Measurements from ENCODE around the gene PLK3.
A peak's percentile ranks its signal among the peaks of the same experiment; 100 is the strongest.
"Not testable (repeated sequence)": the region's sequence is repeated elsewhere in the genome, so short reads cannot be mapped to it uniquely, and the experiment has no call there.

Gene PLK3

DNA sequence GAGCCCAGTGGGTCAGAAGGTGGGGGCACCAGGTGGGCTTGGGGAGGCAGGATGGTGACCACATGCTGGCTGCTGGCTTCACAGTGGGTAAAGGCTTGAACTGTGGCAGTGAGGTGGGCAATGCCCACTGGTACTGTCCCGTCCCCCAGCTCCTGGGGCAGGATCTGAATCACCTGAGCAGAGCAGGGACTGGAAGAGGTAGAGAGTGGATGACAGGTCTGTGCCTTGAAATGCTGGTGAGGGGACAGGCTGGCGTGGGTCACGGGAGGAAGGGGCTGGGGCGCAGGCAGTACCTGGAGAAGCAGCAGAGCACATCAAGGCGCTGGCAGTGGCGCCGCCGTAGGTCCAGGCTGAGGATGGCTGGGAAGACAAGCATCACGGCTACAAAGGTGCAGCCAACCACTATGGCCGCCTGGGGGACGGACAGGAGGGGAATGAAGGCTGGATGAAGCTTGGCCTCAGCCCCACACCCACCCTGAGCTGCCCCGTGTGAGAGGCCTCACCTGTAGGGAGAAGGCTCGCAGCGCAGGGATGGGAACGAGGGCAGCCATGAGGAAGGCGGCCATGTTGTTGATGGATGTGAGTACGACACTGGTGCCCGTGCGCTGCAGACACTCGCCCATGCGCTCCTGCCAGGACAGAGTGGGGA lies 27.9 kb downstream of the PLK3 start:
- no peak for DNase-seq (ENCODE audit: low spot score)

GRCh38 chr1:44828841-44829440 lies 28.8 kb downstream of the PLK3 start:
- no peak for DNase-seq (ENCODE audit: low spot score)

DNA sequence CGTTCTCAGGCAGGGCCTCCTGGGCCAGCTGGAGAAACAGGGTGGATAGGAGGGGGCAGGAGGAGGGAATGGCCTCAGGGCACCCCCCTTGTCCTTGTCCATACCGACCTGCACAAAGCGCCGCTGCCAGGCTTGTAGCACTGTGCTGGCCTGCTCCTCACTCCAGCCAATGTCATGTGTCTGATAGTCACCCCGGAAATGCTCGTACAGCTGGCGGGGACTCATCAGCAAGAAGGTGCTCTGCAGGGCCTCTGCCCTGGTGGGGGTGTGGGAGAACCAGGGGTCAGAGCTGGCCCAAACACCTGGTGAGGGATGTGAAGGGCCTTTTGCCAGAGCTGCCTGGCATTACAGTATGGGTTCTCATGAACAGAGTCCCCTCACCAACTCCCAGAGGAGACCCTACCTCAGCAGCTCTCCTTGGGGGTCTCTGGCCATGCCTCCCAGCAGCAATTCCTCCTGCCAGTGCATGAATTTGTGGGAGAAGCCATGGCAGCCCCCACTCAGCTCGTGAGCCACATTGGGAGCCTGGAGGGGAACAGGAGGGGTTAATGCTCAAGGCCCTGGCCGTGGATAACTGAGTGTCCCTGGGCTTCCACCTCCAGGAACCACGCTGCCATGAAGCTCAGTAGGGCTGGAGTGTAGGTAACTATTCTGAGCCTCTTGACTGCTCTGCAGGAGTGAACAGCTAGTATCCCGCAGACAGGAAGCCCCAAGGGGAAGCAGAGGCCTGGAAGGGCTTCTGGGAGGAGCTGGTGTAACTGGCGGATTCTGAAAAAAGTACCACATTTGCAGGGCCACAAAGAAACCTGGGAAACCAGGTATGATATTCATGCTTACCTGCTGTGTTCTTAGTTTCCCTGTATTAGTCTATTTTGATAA lies 29.6 kb downstream of the PLK3 start:
- DNase-seq (ENCODE audit: low spot score), result no peak

GRCh38 chr1:44830900-44831304 lies 30.7 kb downstream of the PLK3 start:
- no peak for DNase-seq (ENCODE audit: low spot score)

DNA sequence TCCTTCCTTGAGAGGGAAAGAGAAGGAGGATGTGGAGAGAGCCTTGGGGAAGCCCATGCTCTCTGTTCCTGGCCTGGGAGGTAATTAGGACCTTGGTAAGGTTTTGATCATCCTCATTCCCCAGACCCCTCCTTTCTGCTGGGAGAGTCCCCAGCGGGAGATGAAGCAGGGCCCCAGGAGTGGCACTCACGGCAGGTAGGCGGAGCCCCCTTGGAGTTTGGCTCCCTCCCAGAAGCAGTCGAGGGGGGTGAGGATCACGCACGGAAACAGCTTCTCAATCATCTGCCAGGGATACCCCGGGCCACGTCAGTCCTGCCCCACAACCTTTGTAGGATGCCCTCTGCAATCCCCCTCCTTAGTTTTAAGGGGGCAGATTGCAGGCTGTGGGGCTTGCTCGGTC lies 31.3 kb downstream of the PLK3 start:
- DNase-seq (ENCODE audit: low spot score), result no peak

- no peak for DNase-seq (ENCODE audit: low spot score)
Observed at GRCh38 chr1:44832056-44832705, 32.0 kb downstream of the PLK3 start.

DNA sequence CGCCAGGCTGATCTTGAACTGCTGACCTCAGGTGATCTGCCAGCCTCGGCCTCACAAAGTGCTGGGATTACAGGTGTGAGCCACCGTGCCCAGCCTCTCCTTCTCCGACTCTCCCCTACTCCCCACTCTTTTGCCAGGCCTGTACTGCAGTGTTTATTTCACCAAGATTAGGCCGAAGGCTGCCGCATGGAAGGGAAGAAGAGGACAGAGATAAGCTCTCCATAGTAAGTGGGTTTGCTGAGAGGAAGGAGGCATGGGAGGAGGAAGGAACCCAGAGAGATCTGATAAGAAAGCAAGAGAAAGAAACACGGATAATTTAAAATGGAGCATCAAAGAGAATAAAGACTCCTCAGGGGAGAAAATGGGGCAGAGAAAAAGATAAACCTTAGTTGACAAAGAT lies 34.2 kb downstream of the PLK3 start:
- DNase-seq (ENCODE audit: low spot score), result no peak

GRCh38 chr1:44835738-44836675 lies 35.8 kb downstream of the PLK3 start:
- peak; percentile 79 for DNase-seq (ENCODE audit: low spot score)

GRCh38 chr1:44838294-44838693 lies 38.1 kb downstream of the PLK3 start:
- not testable (repeated sequence) for DNase-seq (ENCODE audit: low spot score)

DNA sequence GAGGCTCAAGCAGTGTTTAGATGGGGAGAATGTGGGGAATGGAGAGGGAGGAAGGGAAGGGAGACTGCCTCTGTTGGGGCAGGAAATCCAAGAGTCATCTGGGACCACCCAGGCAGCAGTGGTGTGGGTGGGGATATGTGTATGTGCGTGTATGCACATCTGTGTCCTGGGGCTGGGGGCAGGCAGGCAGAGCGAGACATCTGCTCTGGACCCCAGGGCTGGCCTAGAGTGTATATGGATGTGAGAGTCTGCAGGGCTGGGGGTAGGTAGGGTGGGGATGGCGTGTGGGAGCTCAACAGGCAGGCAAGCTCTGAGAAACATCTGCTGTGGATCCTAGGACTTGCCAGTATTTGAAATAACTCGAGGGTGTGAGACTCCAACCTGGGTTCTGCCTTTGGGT lies 39.4 kb downstream of the PLK3 start:
- DNase-seq (ENCODE audit: low spot score), result no peak

GRCh38 chr1:44842486-44842861 lies 42.3 kb downstream of the PLK3 start:
- no peak for DNase-seq (ENCODE audit: low spot score)

- DNase-seq (ENCODE audit: low spot score), result peak; percentile 87
Observed at GRCh38 chr1:44842862-44843655, 42.9 kb downstream of the PLK3 start, which contains the start of gene PTCH2. TSS of gene PTCH2 (minus strand) at chr1:44843253. CDS start at chr1:44842932, 321 bp downstream.

- DNase-seq (ENCODE audit: low spot score), result no peak
Observed at GRCh38 chr1:44846985-44847384, 46.8 kb downstream of the PLK3 start.

DNA sequence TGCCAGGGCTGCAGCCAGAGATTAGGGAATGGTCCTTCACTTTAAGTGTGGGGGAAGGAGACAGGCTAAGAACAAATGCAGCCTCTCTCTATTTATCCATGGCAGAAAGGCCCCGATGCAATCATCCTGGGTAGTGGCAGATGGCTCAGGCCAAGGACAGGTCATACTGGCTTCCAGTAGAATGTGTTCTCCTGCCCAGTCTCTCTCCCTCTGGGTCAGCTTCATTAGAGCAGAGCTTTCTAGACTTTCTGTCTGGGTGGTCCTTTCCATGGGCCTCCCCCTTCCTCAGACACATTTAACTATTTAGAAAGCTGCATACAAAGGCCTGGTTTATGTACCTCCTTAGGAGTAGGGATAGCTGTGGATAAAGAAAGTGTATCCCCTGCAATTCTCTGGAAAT lies 47.7 kb downstream of the PLK3 start:
- DNase-seq (ENCODE audit: low spot score), result no peak

GRCh38 chr1:44848456-44849181 lies 48.4 kb downstream of the PLK3 start:
- no peak for DNase-seq (ENCODE audit: low spot score)

GRCh38 chr1:44849575-44850132 lies 49.5 kb downstream of the PLK3 start:
- DNase-seq (ENCODE audit: low spot score), result no peak

GRCh38 chr1:44851308-44851707 lies 51.1 kb downstream of the PLK3 start:
- no peak for DNase-seq (ENCODE audit: low spot score)

DNA sequence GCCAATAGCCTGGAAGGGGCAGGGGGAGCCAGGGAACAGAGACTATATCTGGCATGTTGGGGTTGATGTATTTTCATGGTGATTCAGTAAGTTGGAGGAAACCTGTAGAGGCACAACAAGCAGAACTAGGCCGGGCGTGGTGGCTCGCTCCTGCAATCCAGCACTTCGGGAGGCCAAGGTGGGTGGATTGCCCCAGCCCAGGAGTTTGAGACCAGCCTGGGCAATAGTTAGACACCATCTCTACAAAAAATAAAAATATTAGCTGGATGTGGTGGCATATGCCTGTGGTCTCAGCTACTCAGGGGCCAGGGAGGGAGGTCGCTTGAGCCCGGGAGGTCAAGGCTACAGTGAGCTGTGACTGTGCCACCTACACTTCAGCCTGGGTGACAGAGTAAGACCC lies 53.0 kb downstream of the PLK3 start:
- DNase-seq (ENCODE audit: low spot score), result no peak

- DNase-seq (ENCODE audit: low spot score), result no peak
Observed at GRCh38 chr1:44854970-44855369, 54.8 kb downstream of the PLK3 start.

Measured in hepatic stellate cell (primary cell).